CD14-positive monocyte (primary cell): ENCODE measurements around the gene WNT6. TPM values are rescaled to one million over a fixed set of nuclear protein-coding genes. Genes with fewer than 3 reads are reported as not detected.

ENCODE experiments used
- DNase-seq, 3 donors: peaks; one replicate each; pipeline ENCODE4 v3.0.0-alpha.2; 2011 to 2022
- H2AFZ ChIP-seq: 2 replicates; pipeline ENCODE4 v1.6.0; 2012; ENCODE audit warnings: mild to moderate bottlenecking, low read depth, low read length, inconsistent platforms; ENCODE audit not compliant: insufficient read depth, poor library complexity, severe bottlenecking
- H3K27ac ChIP-seq, 2 donors: 1 replicate in 1 of 2; 2 replicates in 1 of 2; pipeline ENCODE4 v1.5.1; 2012 to 2013; ENCODE audit warnings: low read length in 2 of 2, control low read depth in 1 of 2, inconsistent platforms in 1 of 2, low read depth in 1 of 2, mild to moderate bottlenecking in 1 of 2
- H3K27me3 ChIP-seq, 2 donors: one replicate each; pipeline versions ENCODE4 v1.6.0 to v1.6.1; 2011 to 2013; ENCODE audit warnings: low read length in 2 of 2; ENCODE audit not compliant: control insufficient read depth in 2 of 2, insufficient read depth in 2 of 2
- H3K36me3 ChIP-seq, 2 donors: replicated peaks in 1 of 2; 1 replicate in 1 of 2; 2 replicates in 1 of 2; pipeline versions ENCODE4 v1.5.1 to v1.6.1; 2012 to 2013; ENCODE audit warnings: low read length in 2 of 2, control low read depth in 1 of 2, inconsistent platforms in 1 of 2, mild to moderate bottlenecking in 1 of 2; ENCODE audit not compliant: insufficient read depth in 2 of 2, control insufficient read depth in 1 of 2
- H3K4me1 ChIP-seq, 2 donors: 1 replicate in 1 of 2; 2 replicates in 1 of 2; pipeline versions ENCODE4 v1.5.1 to v1.6.1; 2012 to 2013; ENCODE audit warnings: low read length in 2 of 2, control low read depth in 1 of 2, inconsistent platforms in 1 of 2, mild to moderate bottlenecking in 1 of 2, moderate library complexity in 1 of 2; ENCODE audit not compliant: insufficient read depth in 2 of 2, control insufficient read depth in 1 of 2
- H3K4me2 ChIP-seq: replicated peaks from 2 replicates; pipeline ENCODE3; 2012; ENCODE audit warnings: low read length, moderate library complexity, mild to moderate bottlenecking; ENCODE audit not compliant: poor library complexity, severe bottlenecking; ENCODE audit errors: extremely low read depth
- H3K4me3 ChIP-seq, 3 experiments: fragments of 200-600 bp in 1 of 3; sonication (generic) in 1 of 3; replicated peaks in 1 of 3; 1 replicate in 2 of 3; 2 replicates in 1 of 3; pipeline ENCODE4 v1.5.1; 2011 to 2013; ENCODE audit warnings: low read length in 3 of 3, mild to moderate bottlenecking in 3 of 3, control low read depth in 2 of 3, low read depth in 2 of 3, inconsistent platforms in 1 of 3, moderate library complexity in 1 of 3
- H3K79me2 ChIP-seq: 2 replicates; pipeline ENCODE4 v1.6.0; 2012; ENCODE audit warnings: mild to moderate bottlenecking, control low read depth, inconsistent platforms, low read length, moderate library complexity; ENCODE audit not compliant: insufficient read depth
- H3K9ac ChIP-seq: 2 replicates; pipeline ENCODE4 v1.6.0; 2017; ENCODE audit warnings: low read length, mild to moderate bottlenecking; ENCODE audit not compliant: insufficient read depth, poor library complexity, severe bottlenecking
- H3K9me3 ChIP-seq, 2 donors: replicated peaks in 1 of 2; 1 replicate in 1 of 2; 2 replicates in 1 of 2; pipeline versions ENCODE4 v1.5.1 to v1.6.1; 2012 to 2013; ENCODE audit warnings: low read length in 2 of 2, control low read depth in 1 of 2; ENCODE audit not compliant: control insufficient read depth in 1 of 2, insufficient read depth in 1 of 2
- H4K20me1 ChIP-seq: 2 replicates; pipeline ENCODE4 v1.6.0; 2012; ENCODE audit warnings: mild to moderate bottlenecking, low read length, control low read depth, moderate library complexity; ENCODE audit not compliant: insufficient read depth
- H3K27ac Mint-ChIP-seq, 7 donors: one replicate each; pipeline ENCODE4 v1.8.0; 2020; ENCODE audit warnings: mild to moderate bottlenecking in 7 of 7, mixed read lengths in 7 of 7, moderate library complexity in 6 of 7, inconsistent platforms in 2 of 7
- H3K27me3 Mint-ChIP-seq, 3 donors: one replicate each; pipeline ENCODE4 v1.8.0; 2021 to 2022; ENCODE audit warnings: low read depth in 3 of 3, mild to moderate bottlenecking in 3 of 3, mixed read lengths in 3 of 3, moderate library complexity in 3 of 3, inconsistent platforms in 1 of 3
- H3K36me3 Mint-ChIP-seq, 2 donors: one replicate each; pipeline ENCODE4 v1.8.0; 2020; ENCODE audit warnings: mixed read lengths in 2 of 2, inconsistent platforms in 1 of 2, mild to moderate bottlenecking in 1 of 2
- H3K4me1 Mint-ChIP-seq: one replicate; pipeline ENCODE4 v1.8.0; 2020; ENCODE audit warnings: mild to moderate bottlenecking, mixed read lengths
- H3K4me3 Mint-ChIP-seq, 2 donors: one replicate each; pipeline ENCODE4 v1.8.0; 2020; ENCODE audit warnings: mild to moderate bottlenecking in 2 of 2, mixed read lengths in 2 of 2, moderate library complexity in 1 of 2
- H3K9me3 Mint-ChIP-seq, 7 donors: one replicate each; pipeline ENCODE4 v1.8.0; 2020 to 2022; ENCODE audit warnings: mixed read lengths in 7 of 7, mild to moderate bottlenecking in 6 of 7, moderate library complexity in 6 of 7, inconsistent platforms in 2 of 7
- WGBS: methylation state at CpG from one replicate; pipeline ENCODE4 v1.1.5; 2013; ENCODE audit warnings: missing lambda C conversion rate; ENCODE audit not compliant: insufficient coverage; 5-methylcytosine and 5-hydroxymethylcytosine counted together
- intact Hi-C, 2 donors: fragments of 100-400 bp; cut with micrococcal nuclease; formaldehyde crosslinking; loops; one replicate each; pipeline versions ENCODE4 v1.15.0 to v1.15.1; 2023
- polyA plus RNA-seq, 3 donors: library from polyadenylated mRNA; depleted of rRNA in 1 of 3; unstranded in 2 of 3; stranded (reverse) in 1 of 3; fragments of 300-500 nt in 2 of 3; fragments of >200 nt in 1 of 3; fragmentation: Illumina TruSeq in 2 of 3; gene quantifications; 1 replicate in 2 of 3; 2 replicates in 1 of 3; pipeline ENCODE4 v1.2.3, GENCODE V29; 2012 to 2021
- TF ChIP-seq, protein P1 (sequence below): fragments of 200-600 bp; IDR thresholded peaks from one replicate; pipeline ENCODE4 v1.8.0; 2022; ENCODE audit warnings: antibody characterized with exemption, mild to moderate bottlenecking

Gene WNT6
- polyA plus RNA-seq, 3 donors = 0.27 to 0.65 (median 0.37) TPM

- Histone ChIP-seq H3K79me2 (no peaks in the 10 kb centered on the region), H4K20me1 (no peaks in the 10 kb centered on the region), H3K27ac (no peak overlapping the region), H3K4me3 (no peak overlapping the region), H3K27me3 (peaks cover 0 to 2% of the 10 kb centered on the region in 2 donors), H3K9me3 (no peaks in the 10 kb centered on the region), H3K4me1 (peaks cover 26 to 31% of the 10 kb centered on the region in 2 donors), H2AFZ (no peak overlapping the region), H3K9ac (no peak overlapping the region), H3K36me3 (peaks cover 0 to 20% of the 10 kb centered on the region in 2 donors), H3K4me2 (no peak overlapping the region)
- 100% methylated on average over 4 of the region's 9 CpGs for WGBS
- TF ChIP-seq, protein P1, sequence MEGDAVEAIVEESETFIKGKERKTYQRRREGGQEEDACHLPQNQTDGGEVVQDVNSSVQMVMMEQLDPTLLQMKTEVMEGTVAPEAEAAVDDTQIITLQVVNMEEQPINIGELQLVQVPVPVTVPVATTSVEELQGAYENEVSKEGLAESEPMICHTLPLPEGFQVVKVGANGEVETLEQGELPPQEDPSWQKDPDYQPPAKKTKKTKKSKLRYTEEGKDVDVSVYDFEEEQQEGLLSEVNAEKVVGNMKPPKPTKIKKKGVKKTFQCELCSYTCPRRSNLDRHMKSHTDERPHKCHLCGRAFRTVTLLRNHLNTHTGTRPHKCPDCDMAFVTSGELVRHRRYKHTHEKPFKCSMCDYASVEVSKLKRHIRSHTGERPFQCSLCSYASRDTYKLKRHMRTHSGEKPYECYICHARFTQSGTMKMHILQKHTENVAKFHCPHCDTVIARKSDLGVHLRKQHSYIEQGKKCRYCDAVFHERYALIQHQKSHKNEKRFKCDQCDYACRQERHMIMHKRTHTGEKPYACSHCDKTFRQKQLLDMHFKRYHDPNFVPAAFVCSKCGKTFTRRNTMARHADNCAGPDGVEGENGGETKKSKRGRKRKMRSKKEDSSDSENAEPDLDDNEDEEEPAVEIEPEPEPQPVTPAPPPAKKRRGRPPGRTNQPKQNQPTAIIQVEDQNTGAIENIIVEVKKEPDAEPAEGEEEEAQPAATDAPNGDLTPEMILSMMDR = no peak
- peaks cover 42 to 48% of the 10 kb centered on the region in 2 donors for H3K36me3 Mint-ChIP-seq
- peak overlapping the region in 1 of 2 donors; percentile 39 for H3K4me3 Mint-ChIP-seq
- peaks cover 4 to 19% (median 11%) of the 10 kb centered on the region in 3 donors for H3K27me3 Mint-ChIP-seq
- peak overlapping the region in 4 of 7 donors; percentile 68 to 96 (median 94) for H3K27ac Mint-ChIP-seq
- peaks cover 49% of the 10 kb centered on the region for H3K4me1 Mint-ChIP-seq
- intact Hi-C loops = loop anchor here (5.0 kb wide), 3 partner anchors 74 to 94 kb away; no protein-coding TSS in a partner anchor
- H3K9me3 Mint-ChIP-seq = peaks cover 0 to 6% (median 2%) of the 10 kb centered on the region in 7 donors
- DNase-seq = no peak
These were observed 37.9 kb upstream of the WNT6 start for GRCh38 chr2:218821605-218822211.

DNA sequence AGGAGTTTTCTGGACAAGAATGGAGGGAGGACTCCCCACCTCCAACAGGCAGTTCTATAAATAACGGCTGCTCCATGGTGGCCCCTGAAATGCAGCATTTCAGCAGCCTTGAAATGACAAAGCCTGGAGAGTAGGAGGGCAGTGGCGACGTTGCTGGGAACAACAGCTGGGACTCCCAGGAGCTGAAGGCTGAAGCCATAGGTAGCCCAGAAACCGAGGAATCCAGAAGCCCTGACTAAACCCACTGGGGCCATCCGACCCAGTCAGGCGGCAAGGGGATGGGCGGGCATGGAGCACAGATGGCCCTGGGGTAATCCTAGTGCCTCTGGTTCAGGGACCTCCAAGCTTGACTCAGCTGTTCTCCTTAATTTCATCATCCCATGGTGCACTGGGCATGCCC, 37.0 kb upstream of the WNT6 start:
- H3K27me3 ChIP-seq = peaks cover 0 to 2% of the 10 kb centered on the region in 2 donors
- no peaks in the 10 kb centered on the region for H3K79me2 ChIP-seq
- no peak overlapping the region for H3K4me3 ChIP-seq
- no peak overlapping the region for H2AFZ ChIP-seq
- no peak overlapping the region for H3K27ac ChIP-seq
- Mint-ChIP-seq H3K4me1 (peaks cover 48% of the 10 kb centered on the region), H3K36me3 (peaks cover 34 to 39% of the 10 kb centered on the region in 2 donors), H3K27me3 (peaks cover 6 to 19% (median 18%) of the 10 kb centered on the region in 3 donors), H3K27ac (peak overlapping the region in 2 of 7 donors; percentile 15 to 53), H3K9me3 (peaks cover 0 to 7% (median 2%) of the 10 kb centered on the region in 7 donors), H3K4me3 (no peak overlapping the region)
- DNase-seq = no peak
- no peak overlapping the region for H3K9ac ChIP-seq
- WGBS = 88% methylated on average over 6 of the region's 7 CpGs
- no peaks in the 10 kb centered on the region for H3K9me3 ChIP-seq
- intact Hi-C loops = loop anchor here (5.0 kb wide), 3 partner anchors 75 to 95 kb away; no protein-coding TSS in a partner anchor
- peaks cover 27 to 32% of the 10 kb centered on the region in 2 donors for H3K4me1 ChIP-seq
- no peaks in the 10 kb centered on the region for H4K20me1 ChIP-seq
- TF ChIP-seq, protein P1 = no peak
- peaks cover 0 to 17% of the 10 kb centered on the region in 2 donors for H3K36me3 ChIP-seq
- H3K4me2 ChIP-seq = no peak overlapping the region
